G401.6 (cell line): ENCODE results near the gene GFY.
A peak's percentile ranks its signal among the peaks of the same experiment; 100 is the strongest.

Source experiments
- FAIRE-seq: peaks from 2 replicates; lab custom pipeline; 2012; peaks lifted over from hg19 to GRCh38; lab: Jason Lieb, UNC

GFY gene

DNA sequence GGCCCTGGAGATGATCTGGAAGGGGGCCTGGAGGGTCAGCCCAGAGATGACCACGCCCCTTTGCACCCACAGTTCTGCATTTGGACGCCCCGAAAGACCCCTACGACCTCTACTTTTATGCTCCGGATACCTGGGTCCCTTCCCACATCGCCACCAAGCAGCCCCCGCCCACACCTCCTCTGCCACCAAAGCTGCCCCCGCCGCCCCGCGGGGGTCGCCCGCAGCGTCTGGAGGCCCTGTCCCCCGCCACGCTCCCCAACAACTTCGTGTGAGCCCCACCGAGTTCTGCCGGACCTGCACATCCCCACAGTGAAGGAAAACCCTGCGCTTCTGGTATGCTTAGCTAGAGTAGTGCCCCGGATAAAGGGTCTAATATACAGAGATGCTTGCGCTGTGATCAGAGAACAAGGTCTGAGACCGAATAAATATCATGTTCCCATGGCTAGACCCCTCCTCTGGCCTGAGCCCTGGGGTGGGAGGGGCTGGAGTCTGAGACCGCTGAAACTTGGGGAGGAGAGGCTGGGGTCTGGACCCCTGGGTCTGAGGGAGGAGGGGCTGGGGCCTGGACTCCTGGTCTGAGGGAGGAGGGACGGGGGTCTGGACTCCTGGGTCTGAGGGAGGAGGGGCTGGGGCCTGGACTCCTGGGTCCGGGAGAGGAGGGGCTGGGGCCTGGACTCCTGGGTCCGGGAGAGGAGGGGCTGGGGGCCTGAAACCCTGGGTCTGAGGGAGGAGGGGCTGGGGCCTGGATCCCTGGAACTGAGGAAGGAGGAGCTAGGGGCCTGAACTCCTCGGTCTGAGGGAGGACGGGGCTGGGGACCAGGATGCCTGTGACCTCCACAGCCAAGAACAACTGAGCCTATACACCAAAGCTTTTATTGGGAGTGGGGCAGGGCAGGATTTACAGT is 3.6 kb downstream of the GFY start:
- FAIRE-seq, result no peak

DNA sequence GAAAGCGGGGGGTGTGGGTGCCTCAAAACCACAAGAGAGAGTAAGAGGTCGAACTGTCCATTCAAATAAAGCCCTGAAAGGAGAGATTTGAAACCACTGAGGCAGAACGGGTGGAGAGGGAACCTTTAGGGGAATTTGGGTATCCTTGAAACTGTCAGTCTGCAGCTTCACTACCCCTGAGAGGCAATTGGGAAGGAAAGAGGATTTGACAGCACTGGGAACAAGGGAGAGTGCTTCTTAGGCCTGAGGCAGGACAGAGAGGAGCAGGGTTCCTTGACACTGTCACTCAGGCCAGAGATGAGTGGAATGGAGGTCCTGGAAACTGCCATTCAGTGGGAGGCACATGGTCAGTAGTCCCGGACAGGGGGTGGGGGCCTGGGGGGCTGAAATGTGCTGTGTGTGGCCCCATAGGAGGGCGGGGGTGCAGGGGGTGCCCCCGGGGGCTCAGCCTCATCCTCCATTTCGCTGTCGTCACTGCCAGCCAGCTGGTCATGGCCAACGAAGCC is 5.0 kb downstream of the GFY start:
- FAIRE-seq, result no peak

DNA sequence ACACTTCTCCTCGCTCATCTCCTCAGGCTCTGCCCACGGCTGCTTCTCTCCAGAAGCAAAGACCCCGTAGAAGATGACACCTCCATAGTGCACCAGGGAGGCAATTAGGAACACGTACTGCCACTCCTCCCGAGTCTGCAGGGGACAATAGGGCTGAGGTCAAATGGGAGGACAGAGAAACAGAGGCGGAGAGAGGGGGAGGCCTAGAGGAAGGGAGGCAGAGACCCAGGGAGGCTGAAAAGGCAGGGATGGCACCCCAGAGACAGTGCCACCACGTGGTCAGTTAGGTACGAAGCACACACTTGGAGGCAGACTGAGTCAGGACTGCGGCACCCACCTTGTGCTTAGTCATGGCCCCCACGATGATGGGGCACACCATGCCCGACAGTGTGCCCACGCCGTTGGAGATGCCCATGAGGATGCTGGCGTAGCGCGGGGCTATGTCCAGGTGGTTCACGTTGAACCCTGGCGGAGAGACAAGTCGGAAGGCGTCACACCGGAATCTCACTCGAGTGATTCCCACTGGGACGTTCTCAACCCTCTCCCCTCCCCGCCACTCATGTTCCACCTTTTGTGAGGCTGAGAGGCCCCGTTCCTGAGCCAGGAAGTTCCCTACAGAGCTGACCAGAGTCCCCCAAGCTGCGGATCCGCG is 5.6 kb downstream of the GFY start:
- FAIRE-seq, result no peak

- FAIRE-seq, result no peak
Measured at GRCh38 chr19:49431330-49431749, 6.2 kb downstream of the GFY start.

GRCh38 chr19:49432141-49433073 is 7.2 kb downstream of the GFY start:
- no peak for FAIRE-seq

GRCh38 chr19:49433240-49433901 is 8.2 kb downstream of the GFY start:
- no peak for FAIRE-seq

DNA sequence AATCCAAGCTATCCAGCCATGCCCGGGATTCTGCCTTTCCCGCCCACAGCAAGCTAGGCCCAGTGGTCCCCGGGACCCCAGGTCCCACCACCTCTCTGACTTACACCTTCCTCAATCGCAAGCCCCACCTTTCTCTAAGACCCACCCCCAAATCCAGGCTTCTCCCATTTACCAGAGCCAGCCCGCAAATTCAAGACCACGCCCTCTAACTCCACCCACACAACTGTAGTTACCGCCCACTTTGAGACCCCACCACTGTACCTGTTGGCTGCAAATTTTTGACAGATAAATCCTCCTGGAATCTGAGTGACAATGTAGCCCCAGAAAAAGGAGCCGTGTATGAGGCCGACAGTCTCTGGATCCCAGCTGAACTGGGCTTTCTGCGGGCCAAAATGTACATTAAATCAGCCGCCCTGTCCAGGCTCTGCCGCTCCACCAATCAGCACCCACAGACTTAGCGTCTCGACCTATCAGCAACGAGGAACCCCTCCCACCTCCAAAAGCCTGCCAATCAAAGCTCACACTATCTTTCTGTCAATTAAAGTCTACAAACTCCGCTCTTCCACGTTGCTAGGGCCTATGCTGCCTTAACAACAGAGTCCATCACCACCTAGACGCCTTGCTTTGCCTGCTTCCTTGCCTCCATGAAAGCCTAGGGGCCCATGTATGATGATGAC is 9.9 kb downstream of the GFY start:
- FAIRE-seq, result no peak

DNA sequence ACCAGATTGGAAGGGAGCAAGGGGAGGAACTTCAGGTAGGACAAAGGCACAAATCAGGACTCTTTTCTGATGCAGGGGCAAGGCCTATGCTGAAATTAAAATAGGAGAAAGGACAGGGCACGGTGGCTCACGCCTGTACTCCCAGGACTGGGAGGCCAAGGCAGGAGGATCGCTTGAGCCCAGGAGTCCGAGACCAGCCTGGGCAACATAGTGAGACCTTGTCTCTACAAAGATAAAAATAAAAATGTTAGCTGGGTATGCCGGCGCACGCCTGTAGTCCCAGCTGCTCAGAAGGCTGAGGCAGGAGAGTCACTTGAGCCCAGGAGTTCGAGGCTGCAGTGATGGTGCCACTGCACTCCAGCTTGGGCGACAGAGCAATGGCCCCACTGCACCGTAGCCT is 10.5 kb downstream of the GFY start:
- no peak for FAIRE-seq

- FAIRE-seq, result no peak
Measured at GRCh38 chr19:49436381-49437017, 11.3 kb downstream of the GFY start.

GRCh38 chr19:49437231-49437630 is 12.0 kb downstream of the GFY start:
- FAIRE-seq, result no peak

GRCh38 chr19:49438261-49438660 is 13.1 kb downstream of the GFY start:
- no peak for FAIRE-seq

DNA sequence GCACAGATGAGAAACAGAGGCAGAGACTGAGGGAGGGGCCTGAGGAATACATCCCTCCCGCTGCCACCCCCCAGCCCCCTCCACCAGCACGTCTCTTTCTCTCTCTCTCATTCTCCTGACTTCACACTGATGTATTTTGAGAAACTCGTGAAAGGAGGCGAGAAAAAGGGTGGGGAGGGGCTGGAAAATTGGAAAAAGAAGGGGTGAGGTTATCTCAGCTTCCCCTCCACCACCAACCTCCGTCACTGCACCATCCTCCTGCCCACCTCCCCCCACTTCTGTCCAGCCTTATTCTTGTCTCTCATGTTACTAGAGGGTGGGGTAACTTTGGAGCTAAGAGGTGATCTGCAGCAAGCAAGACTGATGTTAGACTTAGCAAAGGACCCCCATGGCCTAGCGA is 14.6 kb downstream of the GFY start:
- FAIRE-seq, result no peak

DNA sequence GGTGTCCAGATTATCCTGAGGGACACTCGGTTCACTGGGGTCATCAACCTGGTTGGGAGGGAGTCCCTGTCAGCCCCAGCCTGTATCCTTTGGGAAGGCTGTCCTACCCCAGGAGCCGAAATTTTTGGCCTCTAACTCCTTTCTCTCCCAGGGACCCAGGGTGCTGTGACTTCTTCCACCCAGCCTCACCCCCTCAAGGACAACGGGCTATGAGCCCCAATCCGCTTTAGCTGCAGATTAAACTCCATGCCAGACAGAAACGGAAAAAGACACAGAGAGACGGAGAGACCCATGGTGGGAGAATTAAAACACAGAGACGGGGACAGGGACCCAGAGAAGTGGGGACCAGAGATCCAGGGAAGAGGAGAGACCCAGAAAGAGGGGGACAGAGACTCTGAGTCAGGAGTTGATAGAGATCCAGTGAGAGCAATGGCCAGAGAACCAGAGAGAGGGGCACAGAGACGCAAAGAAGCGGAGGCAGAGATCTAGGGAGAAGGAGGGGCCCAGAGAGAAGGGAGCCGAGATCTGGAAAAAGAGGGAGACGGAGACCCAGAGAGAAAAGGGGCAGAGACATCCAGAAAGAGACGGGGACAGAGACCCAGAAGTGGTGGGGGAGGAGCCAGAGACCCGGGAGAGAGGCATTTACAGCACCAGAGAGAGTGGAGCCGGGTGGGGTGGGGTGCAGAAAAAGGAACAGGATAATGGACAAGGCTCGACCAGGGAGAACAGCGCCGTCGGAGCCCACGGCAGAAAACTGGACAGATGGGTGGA is 15.4 kb downstream of the GFY start:
- no peak for FAIRE-seq

- FAIRE-seq, result peak; percentile 88
Measured at GRCh38 chr19:49441210-49441959, 16.2 kb downstream of the GFY start, which contains the start of gene SLC17A7. SLC17A7 (minus strand) TSS chr19:49441527; CDS start chr19:49441379, 148 bp downstream.

DNA sequence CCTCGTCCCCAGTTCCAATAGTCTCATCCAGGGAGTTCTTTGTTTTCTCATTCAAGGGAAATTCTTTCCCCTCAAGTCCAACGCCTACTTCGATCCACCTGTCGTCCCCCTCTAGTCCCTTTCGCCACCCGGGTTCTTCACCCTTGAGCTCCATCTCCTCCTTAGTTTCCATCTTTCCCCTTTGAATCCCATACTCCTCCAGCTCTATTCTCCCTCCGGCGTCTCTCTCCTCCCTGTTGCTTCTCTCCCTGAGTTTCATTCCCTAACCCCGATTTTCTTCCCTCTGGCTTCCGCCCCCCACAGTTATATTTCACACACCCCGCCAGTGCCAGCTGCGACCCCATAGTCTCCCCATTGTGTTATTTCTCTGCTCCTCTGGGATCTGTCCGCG is 16.8 kb downstream of the GFY start:
- FAIRE-seq, result no peak

- no peak for FAIRE-seq
Measured at GRCh38 chr19:49442354-49442753, 17.2 kb downstream of the GFY start.

GRCh38 chr19:49442771-49443365 is 17.7 kb downstream of the GFY start:
- FAIRE-seq, result peak; percentile 63

GRCh38 chr19:49443366-49444099 is 18.3 kb downstream of the GFY start:
- peak; percentile 78 for FAIRE-seq
